Hematopoietic multipotent progenitor cell treated with erythropoietin and hydrocortisone succinate and interleukin-3 and kit ligand, for 17 days (in vitro differentiated cells): Measurements from ENCODE around the gene PRAMEF10.
"Not testable (repeated sequence)": the region's sequence is repeated elsewhere in the genome, so short reads cannot be mapped to it uniquely, and the experiment has no call there.

ENCODE experiments used
- DNase-seq: peaks from one replicate; pipeline ENCODE4 v3.0.0-alpha.2; 2015; ENCODE audit warnings: low spot score

The PRAMEF10 gene

GRCh38 chr1:12898170-12898569 lies at the start of gene PRAMEF10:
Gene PRAMEF10 (minus strand): TSS chr1:12898270. CDS start chr1:12895847, 2,423 bp downstream.
- DNase-seq: not testable (repeated sequence)

- DNase-seq: not testable (repeated sequence)
These were observed 49.4 kb upstream of the PRAMEF10 start, which contains the start of gene PRAMEF6 for GRCh38 chr1:12947480-12947879. Gene PRAMEF6 (minus strand): TSS chr1:12947580. CDS start chr1:12942518, 5,062 bp downstream.

GRCh38 chr1:12924368-12924767 lies 26.3 kb upstream of the PRAMEF10 start:
- DNase-seq: not testable (repeated sequence)

- not testable (repeated sequence) for DNase-seq
These were observed 23.7 kb upstream of the PRAMEF10 start for GRCh38 chr1:12921749-12922148.

- DNase-seq: not testable (repeated sequence)
These were observed 18.2 kb upstream of the PRAMEF10 start, which contains the start of gene PRAMEF7 for GRCh38 chr1:12916310-12916709. Gene PRAMEF7 (plus strand): TSS chr1:12916610. CDS start chr1:12917693, 1,083 bp downstream.

GRCh38 chr1:12903793-12904572 lies 5.9 kb upstream of the PRAMEF10 start:
- DNase-seq: not testable (repeated sequence)

- DNase-seq: not testable (repeated sequence)
These were observed 1.1 kb upstream of the PRAMEF10 start for GRCh38 chr1:12899186-12899585.

- not testable (repeated sequence) for DNase-seq
These were observed 12.0 kb downstream of the PRAMEF10 start, which contains the start of gene PRAMEF4 for GRCh38 chr1:12886101-12886500. Gene PRAMEF4 (minus strand): TSS chr1:12886201. CDS start chr1:12883394, 2,807 bp downstream.

- not testable (repeated sequence) for DNase-seq
These were observed 19.6 kb downstream of the PRAMEF10 start for GRCh38 chr1:12878453-12878852.

- DNase-seq: not testable (repeated sequence)
These were observed 34.8 kb downstream of the PRAMEF10 start for GRCh38 chr1:12863131-12863880.

GRCh38 chr1:12856786-12857185 lies 41.3 kb downstream of the PRAMEF10 start, which contains the start of gene PRAMEF2:
Gene PRAMEF2 (plus strand): TSS chr1:12857086. CDS start chr1:12859010, 1,924 bp downstream.
- DNase-seq: not testable (repeated sequence)

- DNase-seq: no peak
These were observed 46.3 kb downstream of the PRAMEF10 start for GRCh38 chr1:12851779-12852178.

GRCh38 chr1:12848620-12849019 lies 49.5 kb downstream of the PRAMEF10 start, which contains the start of gene HNRNPCL1:
Gene HNRNPCL1 (minus strand): TSS chr1:12848720. CDS start chr1:12848289, 431 bp downstream.
- DNase-seq: not testable (repeated sequence)
